Measurements from ENCODE around the gene ADGRG3. TPM values are rescaled to one million over a fixed set of nuclear protein-coding genes. Genes with fewer than 3 reads are reported as not detected.
A peak's percentile ranks its signal among the peaks of the same experiment; 100 is the strongest.

The ADGRG3 gene
- total and polyA plus RNA-seq, 2 of the 13 experiments (the other 11 are each of a cell fraction or from before 2014, with no cell fraction given) = 2.7 to 11.8 TPM

DNA sequence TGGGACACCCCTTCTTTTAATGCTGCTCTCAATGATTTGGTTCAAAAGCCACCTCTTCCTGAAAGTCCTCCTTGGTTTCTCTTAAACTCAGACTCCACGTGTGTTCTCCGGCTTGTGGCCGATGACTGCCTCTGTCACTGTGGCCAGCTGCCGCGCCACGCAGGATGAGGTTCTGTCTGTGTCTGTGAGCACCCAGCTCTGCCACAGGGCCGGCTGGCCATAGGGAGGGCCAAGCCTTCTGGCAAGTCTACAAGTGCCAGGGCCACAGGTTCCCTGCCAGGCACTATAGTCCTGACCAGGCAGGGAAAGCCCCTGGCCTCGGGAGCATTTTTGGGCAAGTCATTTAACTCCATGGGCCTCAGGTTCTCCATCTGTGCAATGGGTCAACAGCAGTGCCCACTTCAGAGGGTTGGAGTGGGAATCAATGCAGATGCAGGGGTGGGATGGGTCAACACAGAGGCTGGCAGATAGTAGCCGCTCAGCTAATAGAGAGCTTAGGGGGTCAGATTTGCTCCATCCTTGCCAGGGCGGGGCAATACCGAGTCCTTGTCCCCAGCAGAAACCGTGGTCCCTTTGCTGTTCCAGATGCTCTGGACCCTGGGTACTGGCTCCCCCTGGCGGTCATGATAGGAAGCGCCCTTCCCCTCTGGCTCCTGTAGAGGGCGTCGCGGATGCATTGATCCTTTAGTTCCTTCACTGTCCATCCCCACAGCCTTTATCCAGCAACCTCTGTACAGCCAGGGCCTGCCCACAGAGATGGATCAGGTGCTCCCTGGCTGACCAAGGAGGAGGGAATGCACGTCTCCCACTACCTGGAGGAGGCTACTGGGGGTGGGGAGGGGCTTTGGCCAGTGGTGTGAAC, 19.3 kb upstream of the ADGRG3 start (continued):
- TF ChIP-seq, protein P1, sequence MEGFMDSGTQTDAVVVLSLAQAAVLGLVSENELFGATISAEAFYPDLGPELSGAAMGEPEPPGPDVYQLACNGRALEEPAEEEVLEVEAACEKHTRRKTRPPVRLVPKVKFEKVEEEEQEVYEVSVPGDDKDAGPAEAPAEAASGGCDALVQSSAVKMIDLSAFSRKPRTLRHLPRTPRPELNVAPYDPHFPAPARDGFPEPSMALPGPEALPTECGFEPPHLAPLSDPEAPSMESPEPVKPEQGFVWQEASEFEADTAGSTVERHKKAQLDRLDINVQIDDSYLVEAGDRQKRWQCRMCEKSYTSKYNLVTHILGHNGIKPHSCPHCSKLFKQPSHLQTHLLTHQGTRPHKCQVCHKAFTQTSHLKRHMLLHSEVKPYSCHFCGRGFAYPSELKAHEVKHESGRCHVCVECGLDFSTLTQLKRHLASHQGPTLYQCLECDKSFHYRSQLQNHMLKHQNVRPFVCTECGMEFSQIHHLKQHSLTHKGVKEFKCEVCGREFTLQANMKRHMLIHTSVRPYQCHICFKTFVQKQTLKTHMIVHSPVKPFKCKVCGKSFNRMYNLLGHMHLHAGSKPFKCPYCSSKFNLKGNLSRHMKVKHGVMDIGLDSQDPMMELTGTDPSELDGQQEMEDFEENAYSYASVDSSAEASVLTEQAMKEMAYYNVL (CRISPR knock-in tag; IDR thresholded peaks at IDR 0.05; ENCODE audit: borderline replicate concordance) = peak; percentile 27; the same call in 1 of the 2 replicates
- TF ChIP-seq POLR2A (IDR thresholded peaks at IDR 0.05; ENCODE audit: insufficient read depth in 1 of 2, low read depth in 2 of 2, low read length in 2 of 2) = no peak
- TF ChIP-seq NFE2L2 (IDR thresholded peaks at IDR 0.05; ENCODE audit: low read length) = no peak
- TF ChIP-seq HINFP (CRISPR knock-in tag; IDR thresholded peaks at IDR 0.05; ENCODE audit: low read depth) = peak; percentile 72; the same call in 1 of the 2 replicates
- TF ChIP-seq ZNF703 (CRISPR knock-in tag; IDR thresholded peaks at IDR 0.05; ENCODE audit: borderline replicate concordance) = no peak
- TF ChIP-seq ZNF800 (CRISPR knock-in tag; IDR thresholded peaks at IDR 0.05) = no peak
- no peak for TF ChIP-seq EEA1 (CRISPR knock-in tag; IDR thresholded peaks at IDR 0.05; ENCODE audit: borderline replicate concordance)
- TF ChIP-seq HCFC1 (IDR thresholded peaks at IDR 0.05; ENCODE audit: low read depth, low read length) = 0 out of 2 replicates have a peak, but pooled peaks have one; percentile 28
- TF ChIP-seq, protein P2, sequence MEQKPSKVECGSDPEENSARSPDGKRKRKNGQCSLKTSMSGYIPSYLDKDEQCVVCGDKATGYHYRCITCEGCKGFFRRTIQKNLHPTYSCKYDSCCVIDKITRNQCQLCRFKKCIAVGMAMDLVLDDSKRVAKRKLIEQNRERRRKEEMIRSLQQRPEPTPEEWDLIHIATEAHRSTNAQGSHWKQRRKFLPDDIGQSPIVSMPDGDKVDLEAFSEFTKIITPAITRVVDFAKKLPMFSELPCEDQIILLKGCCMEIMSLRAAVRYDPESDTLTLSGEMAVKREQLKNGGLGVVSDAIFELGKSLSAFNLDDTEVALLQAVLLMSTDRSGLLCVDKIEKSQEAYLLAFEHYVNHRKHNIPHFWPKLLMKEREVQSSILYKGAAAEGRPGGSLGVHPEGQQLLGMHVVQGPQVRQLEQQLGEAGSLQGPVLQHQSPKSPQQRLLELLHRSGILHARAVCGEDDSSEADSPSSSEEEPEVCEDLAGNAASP (CRISPR knock-in tag; IDR thresholded peaks at IDR 0.05; ENCODE audit: borderline replicate concordance) = peak; percentile 81; the same call in 1 of the 2 replicates
- TF ChIP-seq CHCHD3 (CRISPR knock-in tag; IDR thresholded peaks at IDR 0.05) = 0 out of 2 replicates have a peak, but pooled peaks have one; percentile 78
- TF ChIP-seq ZMAT3 (CRISPR knock-in tag; conservative IDR thresholded peaks at IDR 0.05) = peak; percentile 60; the same call in 1 of the 2 replicates
- TF ChIP-seq ZZZ3 (CRISPR knock-in tag; IDR thresholded peaks at IDR 0.05; ENCODE audit: borderline replicate concordance) = no peak; the same call in 1 of the 2 replicates
- TF ChIP-seq ZNF30 (CRISPR knock-in tag; IDR thresholded peaks at IDR 0.05) = no peak
- TF ChIP-seq ZNF263 (CRISPR knock-in tag; IDR thresholded peaks at IDR 0.05) = peak; percentile 92
- TF ChIP-seq ELF4 (CRISPR knock-in tag; IDR thresholded peaks at IDR 0.05; ENCODE audit: borderline replicate concordance) = no peak
- no peak for TF ChIP-seq NFYC (CRISPR knock-in tag; IDR thresholded peaks at IDR 0.05)
- no peak for TF ChIP-seq ZNF7 (CRISPR knock-in tag; IDR thresholded peaks at IDR 0.05)
- no peak for TF ChIP-seq ARNT (IDR thresholded peaks at IDR 0.05)
- no peak for TF ChIP-seq ZFYVE20 (CRISPR knock-in tag; IDR thresholded peaks at IDR 0.05; ENCODE audit: borderline replicate concordance, low read depth)

Measured in HepG2 (cell line).